ENCODE results near the gene ITPRID1. TPM values are rescaled to one million over a fixed set of nuclear protein-coding genes. Genes with fewer than 3 reads are reported as not detected.

ITPRID1 gene
- total RNA-seq, 1 experiment from 2014 or later = not detected

- DNase-seq (ENCODE audit: low read depth) = peak; percentile 10
Measured at GRCh38 chr7:31695859-31696614, 182.1 kb downstream of the ITPRID1 start.

DNA sequence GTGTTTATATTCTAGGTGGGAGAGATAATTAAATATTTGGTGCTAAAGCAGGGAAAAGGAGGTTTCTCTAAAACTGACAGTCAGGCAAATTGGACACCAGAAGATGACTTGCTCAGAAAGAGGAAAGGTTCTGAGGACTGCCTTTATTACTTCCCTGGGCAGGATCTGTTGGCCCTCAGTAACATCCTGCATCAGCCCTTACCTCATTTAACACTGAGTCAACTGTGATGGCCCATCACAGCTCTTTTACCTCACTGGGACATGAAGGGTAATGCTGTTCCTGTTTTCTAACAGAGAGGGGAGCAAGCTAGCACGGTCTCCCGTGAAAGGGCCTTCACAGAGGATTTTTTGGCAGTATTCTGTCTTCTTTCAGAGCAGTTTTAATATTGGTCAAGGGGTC, 185.2 kb downstream of the ITPRID1 start:
- DNase-seq (ENCODE audit: low read depth) = no peak

GRCh38 chr7:31702354-31702753, 188.5 kb downstream of the ITPRID1 start:
- DNase-seq (ENCODE audit: low read depth) = no peak

DNA sequence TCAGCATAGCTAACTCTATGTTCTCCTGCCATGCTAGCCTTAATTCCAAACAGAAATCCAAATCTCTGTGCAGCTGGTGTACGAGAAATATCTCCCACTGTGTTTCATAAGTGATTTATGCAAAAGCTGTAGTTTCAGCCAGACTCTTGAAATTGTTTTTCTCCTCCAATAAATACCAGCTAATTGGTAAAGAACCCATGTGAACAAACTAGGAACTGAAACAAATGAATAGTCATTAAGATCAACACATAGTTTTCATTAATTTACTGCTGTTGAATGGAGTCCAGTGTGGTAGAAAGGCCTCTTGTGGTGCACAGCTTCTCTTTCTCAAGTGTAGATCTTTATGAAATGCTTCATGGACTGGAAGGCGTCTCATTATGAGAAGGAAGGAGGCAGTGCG, 191.5 kb downstream of the ITPRID1 start:
- no peak for DNase-seq (ENCODE audit: low read depth)

- no peak for DNase-seq (ENCODE audit: low read depth)
Measured at GRCh38 chr7:31707089-31707488, 193.2 kb downstream of the ITPRID1 start.

Other genes with a start within 250 kb of the ITPRID1 start
- not detected in 2 replicates for gene NEUROD6, start 173.4 kb upstream of the ITPRID1 start, total RNA-seq (2014; rRNA removed; shearing (Covaris generic))
- not detected in 2 replicates for gene PPP1R17, start 173.1 kb downstream of the ITPRID1 start, total RNA-seq (2014; rRNA removed; shearing (Covaris generic))

Measured in Daoy (cell line).